GM12878 (cell line): ENCODE results near the gene LSR. TPM values are rescaled to one million over a fixed set of nuclear protein-coding genes. Genes with fewer than 3 reads are reported as not detected.

Source experiments
- ATAC-seq: fragments of 200-7000 bp; cut with Tn5 transposase; 3 replicates; pipeline ENCODE4 v1.9.1; 2020; ENCODE audit warnings: mild to moderate bottlenecking, moderate library complexity
- BruUV-seq: library from RNA; stranded (reverse); fragments of 400-500 nt; replicated peaks from 2 replicates; lab custom pipeline; 2021; lab: Mats Ljungman, UMichigan
- CTCF ChIA-PET: fragments of 300-600 bp; sonication (Branson Sonifier 250); formaldehyde crosslinking; extraction: SDS; loops from one replicate; lab custom pipeline; 2021; ENCODE audit warnings: inconsistent platforms; lab: Yijun Ruan, JAX
- POLR2A ChIA-PET: fragments of 350-600 bp; formaldehyde crosslinking; extraction: SDS; loops from one replicate; lab custom pipeline; 2021; ENCODE audit warnings: inconsistent platforms; lab: Charles Lee
- RAD21 ChIA-PET: fragments of 300-600 bp; sonication (Branson Sonifier 250); formaldehyde crosslinking; loops from one replicate; lab custom pipeline; 2023; ENCODE audit warnings: antibody characterized with exemption; ENCODE audit not compliant: unreplicated experiment; lab: Charles Lee
- SMC1A ChIA-PET: fragments of 300-600 bp; sonication (Branson Sonifier 250); formaldehyde crosslinking; loops from one replicate; lab custom pipeline; 2023; ENCODE audit not compliant: unreplicated experiment, uncharacterized antibody; lab: Charles Lee
- DNase-seq: peaks from one replicate; pipeline ENCODE4 v3.0.0-alpha.2; 2011; ENCODE audit warnings: low read depth, low spot score
- FAIRE-seq: peaks from 3 replicates; lab custom pipeline; 2011; peaks lifted over from hg19 to GRCh38; lab: Jason Lieb, UNC
- H2AFZ ChIP-seq: 2 replicates; pipeline ENCODE4 v1.6.0; 2011; ENCODE audit warnings: low read depth, low read length, control low read depth; ENCODE audit not compliant: control insufficient read depth
- H3K27ac ChIP-seq: 2 replicates; pipeline ENCODE4 v1.5.1; 2011; ENCODE audit warnings: control low read depth; ENCODE audit not compliant: control insufficient read depth, insufficient read depth
- H3K27me3 ChIP-seq, 2 experiments: replicated peaks in 1 of 2; 2 replicates each; pipeline versions ENCODE4 v1.6.0 to v1.6.1; 2011; ENCODE audit warnings: low read length in 1 of 2; ENCODE audit not compliant: control insufficient read depth in 2 of 2, insufficient read depth in 2 of 2
- H3K36me3 ChIP-seq, 2 experiments: 2 replicates each; pipeline ENCODE4 v1.5.1; 2011; ENCODE audit warnings: low read length in 1 of 2; ENCODE audit not compliant: control insufficient read depth in 2 of 2, insufficient read depth in 2 of 2
- H3K4me1 ChIP-seq: 2 replicates; pipeline ENCODE4 v1.6.1; 2011; ENCODE audit warnings: mild to moderate bottlenecking, low read length, moderate library complexity, mixed read lengths; ENCODE audit not compliant: control insufficient read depth, insufficient read depth
- H3K4me2 ChIP-seq: 2 replicates; pipeline ENCODE4 v1.6.0; 2011; ENCODE audit warnings: control low read depth; ENCODE audit not compliant: control insufficient read depth, insufficient read depth
- H3K4me3 ChIP-seq: fragments of 200-600 bp; sonication (generic); 2 replicates; pipeline ENCODE4 v1.5.1; 2016
- H3K79me2 ChIP-seq: 2 replicates; pipeline ENCODE4 v1.6.0; 2011; ENCODE audit warnings: low read length; ENCODE audit not compliant: control insufficient read depth, insufficient read depth
- H3K9ac ChIP-seq: 2 replicates; pipeline ENCODE4 v1.8.0; 2011; ENCODE audit warnings: low read length, control low read depth, mixed read lengths; ENCODE audit not compliant: control insufficient read depth, insufficient read depth
- H3K9me3 ChIP-seq: replicated peaks from 3 replicates; pipeline ENCODE4 v1.5.1; 2011; ENCODE audit warnings: mild to moderate bottlenecking, low read length; ENCODE audit not compliant: control insufficient read depth, insufficient read depth
- H4K20me1 ChIP-seq: 2 replicates; pipeline ENCODE4 v1.6.0; 2011; ENCODE audit not compliant: control insufficient read depth, insufficient read depth
- BHLHE40 ChIP-seq, 2 experiments: fragments of 450-650 bp in 1 of 2; IDR thresholded peaks; 2 replicates each; pipeline ENCODE4 v1.6.1; 2011 to 2017; ENCODE audit warnings: low read depth in 2 of 2, borderline replicate concordance in 1 of 2, improper control_type of control experiment in 1 of 2, low read length in 1 of 2, mild to moderate bottlenecking in 1 of 2
- GATAD2B ChIP-seq: fragments of 450-650 bp; conservative IDR thresholded peaks from 2 replicates; pipeline ENCODE4 v1.6.1; 2017; ENCODE audit warnings: low read depth, mild to moderate bottlenecking, moderate library complexity
- HDAC6 ChIP-seq: fragments of 200-600 bp; sonication (generic); IDR thresholded peaks from one replicate; pipeline ENCODE4 v1.8.0; 2017; ENCODE audit warnings: antibody characterized with exemption; ENCODE audit not compliant: unreplicated experiment
- HSF1 ChIP-seq: fragments of 150-350 bp; IDR thresholded peaks from 2 replicates; pipeline ENCODE4 v1.6.1; 2014; ENCODE audit warnings: mild to moderate bottlenecking, low read depth, low read length
- SPI1 ChIP-seq: IDR thresholded peaks from 2 replicates; pipeline ENCODE4 v1.6.1; 2011; ENCODE audit warnings: low read depth, mild to moderate bottlenecking, low read length, moderate library complexity, borderline replicate concordance; ENCODE audit not compliant: insufficient read depth
- ZNF24 ChIP-seq: fragments of 450-650 bp; IDR thresholded peaks from 2 replicates; pipeline ENCODE4 v1.6.1; 2017; ENCODE audit warnings: antibody characterized with exemption, mild to moderate bottlenecking
- WGBS: methylation state at CpG from one replicate; pipeline ENCODE4 v1.1.6; 2016; ENCODE audit warnings: low lambda C conversion rate; ENCODE audit not compliant: insufficient replicate concordance, insufficient coverage; ENCODE audit errors: missing lambda C conversion rate; 5-methylcytosine and 5-hydroxymethylcytosine counted together
- in situ Hi-C: fragments of 300-500 bp; cut with MboI; formaldehyde crosslinking; loops from 9 replicates; pipeline ENCODE4 v1.14.3; 2018; ENCODE audit warnings: mixed read lengths
- intact Hi-C: fragments of 100-400 bp; cut with micrococcal nuclease; formaldehyde crosslinking; loops from one replicate; pipeline ENCODE4 v1.14.2; 2022; ENCODE audit not compliant: unreplicated experiment
- polyA plus RNA-seq, 11 experiments: library from polyadenylated mRNA; depleted of rRNA in 4 of 11; unstranded in 6 of 11; stranded (reverse) in 5 of 11; fragments of >200 nt; fragmentation: Nextera tagmentation in 4 of 11; fragmentation: Illumina TruSeq in 1 of 11; extraction: Ambion mirVana in 4 of 11; extraction: Trizol in 1 of 11; gene quantifications; 1 replicate in 1 of 11; 2 replicates in 10 of 11; pipeline versions ENCODE4 v1.2.1 to v1.2.3, GENCODE V29; 2011 to 2016; ENCODE audit warnings: inconsistent platforms in 2 of 11, missing spikeins in 2 of 11, low read depth in 1 of 11
- total RNA-seq, 4 experiments: library from RNA; depleted of rRNA in 3 of 4; stranded (reverse); fragments of >200 nt in 3 of 4; fragmentation: Illumina TruSeq in 1 of 4; extraction: Trizol in 1 of 4; gene quantifications; 2 replicates each; pipeline versions ENCODE4 v1.2.1 to v1.2.3, GENCODE V29; 2013 to 2021
- TF ChIP-seq, protein P1 (sequence below): fragments of 450-650 bp; IDR thresholded peaks from 2 replicates; pipeline ENCODE4 v1.6.1; 2018; ENCODE audit warnings: mild to moderate bottlenecking, low read depth, moderate library complexity; ENCODE audit not compliant: partially characterized antibody
- TF ChIP-seq, protein P2 (sequence below): fragments of 450-650 bp; IDR thresholded peaks from 2 replicates; pipeline ENCODE4 v1.6.1; 2017; ENCODE audit warnings: borderline replicate concordance

LSR gene
- total and polyA plus RNA-seq, 10 of the 15 experiments (the other 5 are each of a cell fraction or from before 2014, with no cell fraction given): 0.26 to 53.9 (median 26.3) TPM

DNA sequence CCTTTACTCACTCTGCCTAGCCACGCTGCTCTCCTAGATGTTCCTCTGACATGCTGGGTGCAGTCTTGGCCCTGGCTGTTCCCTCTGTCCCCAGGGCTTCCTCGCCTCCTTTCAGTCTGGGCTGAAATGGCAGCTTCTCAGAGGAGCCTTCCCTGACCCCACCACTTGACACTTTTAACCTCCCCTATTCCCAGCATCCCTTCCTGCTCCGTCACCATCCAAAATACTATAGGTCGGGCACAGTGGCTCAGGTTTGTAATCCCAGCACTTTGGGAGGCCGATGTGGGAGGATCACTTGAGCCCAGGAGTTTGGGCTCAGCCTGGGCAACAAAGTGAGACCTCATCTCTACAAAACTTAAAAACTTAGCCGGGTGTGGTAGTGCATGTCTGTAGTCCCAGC is 22.9 kb upstream of the LSR start:
- intact Hi-C loops: no loop called here
- CTCF ChIA-PET: no interaction called here
- Histone ChIP-seq H3K4me1 (no peaks in the 10 kb centered on the region), H3K36me3 (no peaks in the 10 kb centered on the region), H3K9ac (no peak overlapping the region), H3K4me3 (no peak overlapping the region), H3K27ac (no peak overlapping the region)
- ATAC-seq: no peak
- POLR2A ChIA-PET: no interaction called here
- RAD21 ChIA-PET: no interaction called here
- no peak for TF ChIP-seq GATAD2B
- TF ChIP-seq, protein P1, sequence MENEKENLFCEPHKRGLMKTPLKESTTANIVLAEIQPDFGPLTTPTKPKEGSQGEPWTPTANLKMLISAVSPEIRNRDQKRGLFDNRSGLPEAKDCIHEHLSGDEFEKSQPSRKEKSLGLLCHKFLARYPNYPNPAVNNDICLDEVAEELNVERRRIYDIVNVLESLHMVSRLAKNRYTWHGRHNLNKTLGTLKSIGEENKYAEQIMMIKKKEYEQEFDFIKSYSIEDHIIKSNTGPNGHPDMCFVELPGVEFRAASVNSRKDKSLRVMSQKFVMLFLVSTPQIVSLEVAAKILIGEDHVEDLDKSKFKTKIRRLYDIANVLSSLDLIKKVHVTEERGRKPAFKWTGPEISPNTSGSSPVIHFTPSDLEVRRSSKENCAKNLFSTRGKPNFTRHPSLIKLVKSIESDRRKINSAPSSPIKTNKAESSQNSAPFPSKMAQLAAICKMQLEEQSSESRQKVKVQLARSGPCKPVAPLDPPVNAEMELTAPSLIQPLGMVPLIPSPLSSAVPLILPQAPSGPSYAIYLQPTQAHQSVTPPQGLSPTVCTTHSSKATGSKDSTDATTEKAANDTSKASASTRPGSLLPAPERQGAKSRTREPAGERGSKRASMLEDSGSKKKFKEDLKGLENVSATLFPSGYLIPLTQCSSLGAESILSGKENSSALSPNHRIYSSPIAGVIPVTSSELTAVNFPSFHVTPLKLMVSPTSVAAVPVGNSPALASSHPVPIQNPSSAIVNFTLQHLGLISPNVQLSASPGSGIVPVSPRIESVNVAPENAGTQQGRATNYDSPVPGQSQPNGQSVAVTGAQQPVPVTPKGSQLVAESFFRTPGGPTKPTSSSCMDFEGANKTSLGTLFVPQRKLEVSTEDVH: no peak
- TF ChIP-seq, protein P2, sequence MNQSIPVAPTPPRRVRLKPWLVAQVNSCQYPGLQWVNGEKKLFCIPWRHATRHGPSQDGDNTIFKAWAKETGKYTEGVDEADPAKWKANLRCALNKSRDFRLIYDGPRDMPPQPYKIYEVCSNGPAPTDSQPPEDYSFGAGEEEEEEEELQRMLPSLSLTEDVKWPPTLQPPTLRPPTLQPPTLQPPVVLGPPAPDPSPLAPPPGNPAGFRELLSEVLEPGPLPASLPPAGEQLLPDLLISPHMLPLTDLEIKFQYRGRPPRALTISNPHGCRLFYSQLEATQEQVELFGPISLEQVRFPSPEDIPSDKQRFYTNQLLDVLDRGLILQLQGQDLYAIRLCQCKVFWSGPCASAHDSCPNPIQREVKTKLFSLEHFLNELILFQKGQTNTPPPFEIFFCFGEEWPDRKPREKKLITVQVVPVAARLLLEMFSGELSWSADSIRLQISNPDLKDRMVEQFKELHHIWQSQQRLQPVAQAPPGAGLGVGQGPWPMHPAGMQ: no peak
- TF ChIP-seq HSF1: no peak
- TF ChIP-seq HDAC6: no peak
- no peak for TF ChIP-seq ZNF24
- no peak for TF ChIP-seq SPI1
- no peak for TF ChIP-seq BHLHE40 (IDR thresholded peaks at IDR 0.05; ENCODE audit: borderline replicate concordance in 1 of 2, low read depth in 2 of 2, low read length in 1 of 2)
- TF ChIP-seq, all 136 proteins: peak for 0
- Histone ChIP-seq H2AFZ (no peak overlapping the region), H3K27me3 (0 out of 4 replicates have a peak, but pooled peaks cover 0 to 2% of the 10 kb centered on the region in 2 experiments), H3K4me2 (no peak overlapping the region), H4K20me1 (no peaks in the 10 kb centered on the region), H3K9me3 (peaks cover 2% of the 10 kb centered on the region; the same call in 2 of the 3 replicates), H3K79me2 (no peaks in the 10 kb centered on the region)
- FAIRE-seq (no peak), DNase-seq (no peak)
- no TSS peak for BruUV-seq
- in situ Hi-C loops: no loop called here
- 31% methylated on average over 6 of the region's 6 CpGs for WGBS
- SMC1A ChIA-PET: interaction anchor here (1.4 to 1.6 kb wide), 2 partner anchors 11 to 15 kb away, joined by 3 read pairs; no protein-coding TSS in a partner anchor
